ENCODE measurements around the gene IQCN.

The IQCN gene

DNA sequence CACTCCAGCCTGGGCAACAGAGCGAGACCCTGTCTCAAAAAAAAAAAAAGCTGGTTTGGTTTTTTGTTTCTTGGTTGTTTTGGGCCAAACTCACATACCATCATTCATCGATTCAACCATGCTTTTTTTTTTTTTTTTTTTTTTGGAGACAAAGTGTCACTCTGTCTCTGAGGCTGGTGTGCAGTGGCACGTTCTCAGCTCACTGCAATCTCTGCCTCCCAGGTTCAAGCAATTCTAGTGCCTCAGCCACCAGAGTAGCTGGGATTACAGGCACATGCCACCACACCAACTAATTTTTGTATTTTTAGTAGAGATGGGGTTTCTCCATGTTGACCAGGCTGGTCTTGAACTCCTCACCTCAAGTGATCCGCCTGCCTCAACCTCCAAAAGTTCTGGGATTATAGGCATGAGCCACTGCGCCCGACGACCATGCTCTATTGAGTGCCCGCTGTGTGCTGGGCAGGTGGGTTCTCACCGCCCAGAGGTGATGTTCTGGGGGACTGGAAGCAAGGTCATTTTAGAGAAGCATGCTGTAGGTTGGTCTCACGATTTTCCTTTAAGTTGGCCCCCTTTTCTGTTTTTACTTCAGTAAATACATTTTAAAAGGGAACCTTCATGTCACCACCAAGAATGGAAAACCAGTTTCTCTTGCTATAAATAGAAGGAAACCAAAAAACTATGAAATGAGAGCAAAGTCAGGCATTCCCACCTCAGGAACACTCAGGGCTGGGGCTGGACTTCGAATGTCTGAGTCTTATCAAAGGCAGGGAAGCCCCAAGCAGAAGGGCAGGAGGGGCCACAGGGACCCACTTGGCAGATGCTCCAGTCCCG, 15.4 kb upstream of the IQCN start:
- H3K9me3 ChIP-seq (ENCODE audit: control insufficient read depth, low read length): no peaks in the 10 kb centered on the region
- H3K4me1 ChIP-seq (ENCODE audit: control insufficient read depth, insufficient read depth, low read length): peaks cover 30% of the 10 kb centered on the region
- H3K9ac ChIP-seq (ENCODE audit: low read length): no peak overlapping the region
- no peak overlapping the region for H3K4me3 ChIP-seq (ENCODE audit: low read length)
- no peaks in the 10 kb centered on the region for H3K36me3 ChIP-seq (ENCODE audit: control insufficient read depth, insufficient read depth, low read length)
- no peaks in the 10 kb centered on the region for H3K27me3 ChIP-seq (ENCODE audit: control insufficient read depth, insufficient read depth, low read length)

- H3K9me3 ChIP-seq (ENCODE audit: control insufficient read depth, low read length): no peaks in the 10 kb centered on the region
Observed at GRCh38 chr19:18287836-18288772, 13.9 kb upstream of the IQCN start.

GRCh38 chr19:18286973-18287635, 12.9 kb upstream of the IQCN start:
- Histone ChIP-seq H3K9me3 (ENCODE audit: control insufficient read depth, low read length) (no peaks in the 10 kb centered on the region), H3K36me3 (ENCODE audit: control insufficient read depth, insufficient read depth, low read length) (no peaks in the 10 kb centered on the region), H3K4me3 (ENCODE audit: low read length) (no peak overlapping the region), H3K9ac (ENCODE audit: low read length) (no peak overlapping the region), H3K27me3 (ENCODE audit: control insufficient read depth, insufficient read depth, low read length) (no peaks in the 10 kb centered on the region), H3K4me1 (ENCODE audit: control insufficient read depth, insufficient read depth, low read length) (peaks cover 27% of the 10 kb centered on the region)

More at GRCh38 chr19:18287836-18288772, 13.9 kb upstream of the IQCN start:
- H3K4me3 ChIP-seq (ENCODE audit: low read length): no peak overlapping the region
- H3K4me1 ChIP-seq (ENCODE audit: control insufficient read depth, insufficient read depth, low read length): peaks cover 27% of the 10 kb centered on the region
- H3K36me3 ChIP-seq (ENCODE audit: control insufficient read depth, insufficient read depth, low read length): no peaks in the 10 kb centered on the region
- no peaks in the 10 kb centered on the region for H3K27me3 ChIP-seq (ENCODE audit: control insufficient read depth, insufficient read depth, low read length)
- peak overlapping the region; percentile 29 for H3K9ac ChIP-seq (ENCODE audit: low read length)

DNA sequence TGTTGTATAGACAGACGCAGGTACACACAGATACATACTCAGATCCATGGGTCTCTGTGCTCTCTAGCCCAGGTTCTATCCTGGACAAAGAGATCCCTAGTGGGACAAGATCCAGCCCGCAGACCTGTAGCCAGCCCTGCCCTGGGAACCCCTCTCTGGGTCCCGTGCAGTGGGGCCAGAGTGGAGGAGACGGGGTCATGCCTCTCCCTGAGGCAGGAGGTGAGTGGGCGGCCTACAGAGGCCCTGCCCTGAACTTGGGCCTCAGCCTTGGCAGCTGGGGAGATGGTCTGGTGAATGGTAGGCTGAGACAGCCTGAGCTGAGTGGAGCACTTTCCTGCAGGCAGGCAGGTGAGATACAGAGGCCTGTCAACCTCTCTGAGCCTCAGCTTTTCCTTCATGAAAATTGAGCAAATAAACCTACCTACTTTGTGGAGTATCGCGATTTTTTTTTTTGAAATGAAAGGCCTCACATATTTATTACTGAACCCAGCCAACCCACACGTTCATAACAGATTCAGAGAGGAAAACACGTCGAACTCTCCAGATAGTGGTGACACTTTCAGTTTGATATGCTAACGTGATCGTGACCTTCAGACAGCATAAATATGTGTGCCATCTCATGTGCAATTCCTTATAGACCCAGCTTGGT, 10.6 kb upstream of the IQCN start:
- Histone ChIP-seq H3K36me3 (ENCODE audit: control insufficient read depth, insufficient read depth, low read length) (no peaks in the 10 kb centered on the region), H3K27me3 (ENCODE audit: control insufficient read depth, insufficient read depth, low read length) (no peaks in the 10 kb centered on the region), H3K9me3 (ENCODE audit: control insufficient read depth, low read length) (no peaks in the 10 kb centered on the region), H3K4me1 (ENCODE audit: control insufficient read depth, insufficient read depth, low read length) (peaks cover 12% of the 10 kb centered on the region), H3K9ac (ENCODE audit: low read length) (no peak overlapping the region), H3K4me3 (ENCODE audit: low read length) (no peak overlapping the region)

DNA sequence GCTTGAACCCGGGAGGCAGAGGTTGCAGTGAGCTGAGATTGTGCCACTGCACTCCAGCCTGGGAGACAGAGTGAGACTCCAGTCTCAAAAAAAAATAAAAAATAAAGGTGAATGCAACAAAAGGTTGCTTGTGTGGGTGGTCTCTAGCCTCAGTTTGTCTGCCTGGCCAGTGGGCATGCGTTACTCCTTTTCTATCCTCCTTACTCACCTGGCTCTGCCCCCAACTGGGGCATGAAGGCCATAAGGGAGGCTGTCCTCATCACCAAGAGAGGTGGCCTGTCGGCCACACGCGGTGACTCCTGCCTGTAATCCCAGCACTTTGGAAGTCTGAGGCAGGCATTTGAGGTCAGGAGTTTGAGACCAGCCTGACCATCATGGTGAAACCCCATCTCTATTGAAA, 9.1 kb upstream of the IQCN start:
- H3K9ac ChIP-seq (ENCODE audit: low read length): peak overlapping the region; percentile 17
- H3K4me1 ChIP-seq (ENCODE audit: control insufficient read depth, insufficient read depth, low read length): peaks cover 22% of the 10 kb centered on the region
- no peaks in the 10 kb centered on the region for H3K9me3 ChIP-seq (ENCODE audit: control insufficient read depth, low read length)
- H3K27me3 ChIP-seq (ENCODE audit: control insufficient read depth, insufficient read depth, low read length): no peaks in the 10 kb centered on the region
- H3K4me3 ChIP-seq (ENCODE audit: low read length): no peak overlapping the region
- H3K36me3 ChIP-seq (ENCODE audit: control insufficient read depth, insufficient read depth, low read length): peaks cover 7% of the 10 kb centered on the region

- peaks cover 27% of the 10 kb centered on the region for H3K4me1 ChIP-seq (ENCODE audit: control insufficient read depth, insufficient read depth, low read length)
- peak overlapping the region; percentile 85 for H3K9ac ChIP-seq (ENCODE audit: low read length)
- no peaks in the 10 kb centered on the region for H3K27me3 ChIP-seq (ENCODE audit: control insufficient read depth, insufficient read depth, low read length)
- H3K4me3 ChIP-seq (ENCODE audit: low read length): peak overlapping the region; percentile 33
- peaks cover 7% of the 10 kb centered on the region for H3K36me3 ChIP-seq (ENCODE audit: control insufficient read depth, insufficient read depth, low read length)
- no peaks in the 10 kb centered on the region for H3K9me3 ChIP-seq (ENCODE audit: control insufficient read depth, low read length)
Observed at GRCh38 chr19:18282788-18283141, 8.5 kb upstream of the IQCN start.

DNA sequence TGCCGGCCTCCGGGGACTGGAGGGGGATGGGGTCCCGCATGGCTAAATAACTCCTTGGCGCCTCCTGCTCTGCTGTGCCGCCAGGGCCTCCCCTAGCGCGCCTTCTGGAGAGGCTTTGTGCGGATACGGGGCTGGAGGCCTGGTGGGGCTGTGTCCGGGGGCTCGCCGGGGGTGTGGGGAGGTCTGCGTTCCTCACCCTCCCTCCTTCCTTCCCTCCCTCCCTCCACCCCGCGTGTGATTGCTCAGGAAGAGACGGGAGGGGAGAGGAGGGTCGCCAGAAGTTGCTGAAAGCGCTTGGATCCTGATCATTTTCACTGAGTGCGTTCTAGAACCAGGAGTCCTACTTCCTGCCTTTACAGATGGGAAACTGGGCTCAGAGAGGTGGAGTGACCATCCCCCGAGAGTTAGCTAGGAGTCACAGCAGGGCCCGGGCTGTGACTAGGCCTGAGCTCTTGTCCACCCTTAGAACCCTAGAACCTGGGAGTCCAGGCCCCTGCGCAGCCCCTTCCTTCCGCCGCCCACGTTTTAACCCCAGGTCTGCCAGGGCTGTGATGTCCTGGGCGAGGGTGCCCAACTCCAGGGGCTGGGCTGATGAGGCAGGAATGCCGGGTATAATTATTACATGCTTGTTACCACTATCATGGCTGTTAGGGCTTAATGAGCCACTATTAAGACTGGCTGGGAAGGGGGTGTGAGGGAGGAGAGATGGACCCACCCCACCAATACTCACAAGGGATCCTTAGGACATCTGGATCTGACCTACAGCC, 8.0 kb upstream of the IQCN start:
- Histone ChIP-seq H3K4me3 (ENCODE audit: low read length) (peak overlapping the region; percentile 33), H3K9me3 (ENCODE audit: control insufficient read depth, low read length) (no peaks in the 10 kb centered on the region), H3K36me3 (ENCODE audit: control insufficient read depth, insufficient read depth, low read length) (peaks cover 7% of the 10 kb centered on the region), H3K4me1 (ENCODE audit: control insufficient read depth, insufficient read depth, low read length) (peaks cover 31% of the 10 kb centered on the region), H3K27me3 (ENCODE audit: control insufficient read depth, insufficient read depth, low read length) (no peaks in the 10 kb centered on the region), H3K9ac (ENCODE audit: low read length) (peak overlapping the region; percentile 85)

DNA sequence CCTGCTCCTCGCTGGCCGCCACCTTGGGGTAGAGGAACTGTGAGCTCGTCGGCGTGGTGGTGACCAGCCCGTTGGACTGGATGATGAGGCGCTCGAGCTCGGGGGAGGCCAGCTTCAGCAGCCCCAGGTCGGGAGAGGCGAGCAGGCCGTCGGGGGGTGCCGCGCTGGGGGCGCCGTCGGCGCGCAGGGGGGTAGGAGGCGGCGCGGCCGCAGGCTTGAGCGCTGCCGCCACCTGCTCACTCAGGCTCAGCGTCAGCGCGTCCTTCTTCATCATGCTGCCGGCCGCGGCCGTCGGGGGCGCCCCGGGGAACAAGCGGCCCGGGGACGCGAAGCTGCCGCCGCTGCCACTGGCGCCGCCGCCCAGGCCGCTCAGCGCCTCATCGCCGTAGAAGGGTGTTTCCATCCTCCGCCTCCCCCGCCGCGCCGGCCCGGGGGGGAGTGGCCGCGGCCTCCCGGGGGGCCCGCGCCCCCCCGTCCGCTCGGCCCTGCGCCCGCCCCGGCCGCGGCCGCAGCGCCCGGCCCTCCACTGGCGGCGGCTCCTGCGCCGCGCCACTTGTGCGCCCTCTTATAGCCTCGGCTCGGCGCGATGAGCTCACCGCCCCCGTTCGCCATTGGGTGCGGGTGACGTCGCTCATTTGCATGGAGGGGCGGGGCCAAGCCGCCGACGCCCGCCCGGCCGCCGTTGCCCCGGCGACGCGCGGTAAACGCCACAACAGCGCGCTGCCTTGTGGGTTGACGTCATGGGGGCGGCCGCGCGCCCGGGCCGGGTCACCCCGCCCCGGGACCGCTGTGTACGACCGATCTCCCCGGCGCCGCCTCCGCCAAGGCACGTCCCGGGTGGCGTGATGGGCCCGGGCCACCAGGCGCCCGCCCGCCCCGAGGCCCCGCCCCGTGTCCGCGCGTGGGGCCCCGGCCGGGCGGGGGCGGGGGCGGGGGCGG, 7.1 kb upstream of the IQCN start, which contains the start of gene JUND:
JUND (minus strand) TSS at position 541 of the 939 bp plus-strand sequence; CDS start at position 403, 138 bp downstream.
- peaks cover 7% of the 10 kb centered on the region for H3K36me3 ChIP-seq (ENCODE audit: control insufficient read depth, insufficient read depth, low read length)
- H3K9me3 ChIP-seq (ENCODE audit: control insufficient read depth, low read length): no peaks in the 10 kb centered on the region
- peak within 1 kb of the TSS; percentile 99 for H3K4me3 ChIP-seq (ENCODE audit: low read length)
- peak within 1 kb of the TSS; percentile 100 for H3K9ac ChIP-seq (ENCODE audit: low read length)
- no peaks in the 10 kb centered on the region for H3K27me3 ChIP-seq (ENCODE audit: control insufficient read depth, insufficient read depth, low read length)
- peaks cover 37% of the 10 kb centered on the region for H3K4me1 ChIP-seq (ENCODE audit: control insufficient read depth, insufficient read depth, low read length)

- no peaks in the 10 kb centered on the region for H3K27me3 ChIP-seq (ENCODE audit: control insufficient read depth, insufficient read depth, low read length)
- H3K9ac ChIP-seq (ENCODE audit: low read length): peak overlapping the region; percentile 100
- H3K4me1 ChIP-seq (ENCODE audit: control insufficient read depth, insufficient read depth, low read length): peaks cover 43% of the 10 kb centered on the region
- H3K36me3 ChIP-seq (ENCODE audit: control insufficient read depth, insufficient read depth, low read length): peaks cover 7% of the 10 kb centered on the region
- no peaks in the 10 kb centered on the region for H3K9me3 ChIP-seq (ENCODE audit: control insufficient read depth, low read length)
- H3K4me3 ChIP-seq (ENCODE audit: low read length): peak overlapping the region; percentile 99
Observed at GRCh38 chr19:18280247-18281081, 6.2 kb upstream of the IQCN start.

Measured in mucosa of stomach (tissue), 1 donor.